ENCODE data around the gene PDE4D. TPM values are rescaled to one million over a fixed set of nuclear protein-coding genes. Genes with fewer than 3 reads are reported as not detected.

PDE4D gene
- polyA plus RNA-seq, 1 donor (not counting 4 experiments of a cell fraction or from before 2014, with no cell fraction given): 3.6 TPM

DNA sequence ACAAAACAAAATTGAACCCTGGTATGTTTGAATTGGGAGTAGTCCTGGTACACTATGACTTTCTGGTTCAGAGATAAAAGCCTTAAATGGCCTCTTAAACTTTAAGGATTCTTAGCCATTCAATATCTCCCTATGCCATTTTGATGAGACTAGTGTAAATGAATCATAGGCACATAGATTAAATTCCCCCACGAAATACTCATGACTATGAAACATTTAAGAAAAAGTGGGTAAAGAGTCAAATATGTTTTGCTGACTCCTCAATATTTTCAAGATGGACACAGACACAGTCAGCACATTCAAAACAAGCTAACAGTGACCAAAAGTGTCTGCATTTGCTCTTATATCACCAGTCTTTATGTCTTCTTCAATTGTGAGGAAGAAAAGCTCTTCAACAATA, 278.3 kb downstream of the PDE4D start:
- Histone ChIP-seq H3K9ac (ENCODE audit: control insufficient read depth, extremely low read depth, insufficient read depth, low read length) (no peak overlapping the region), H3K27me3 (ENCODE audit: control insufficient read depth, extremely low read depth, insufficient read depth, low read length) (no peaks in the 10 kb centered on the region), H3K9me1 (ENCODE audit: control insufficient read depth, extremely low read depth, insufficient read depth, low read length) (no peaks in the 10 kb centered on the region), H3K9me3 (ENCODE audit: control insufficient read depth, low read depth, low read length) (no peaks in the 10 kb centered on the region), H2AFZ (ENCODE audit: control insufficient read depth, low read length) (no peak overlapping the region), H3K4me2 (ENCODE audit: control insufficient read depth, extremely low read depth, insufficient read depth, low read depth, low read length) (no peak overlapping the region), H3K4me1 (ENCODE audit: control insufficient read depth, extremely low read depth, insufficient read depth, low read length) (no peaks in the 10 kb centered on the region), H3K79me2 (ENCODE audit: control insufficient read depth, insufficient read depth, low read length) (no peaks in the 10 kb centered on the region), H3K4me3 (ENCODE audit: control insufficient read depth in 2 of 3, extremely low read depth in 1 of 3, insufficient read depth in 2 of 3, low read depth in 1 of 3, low read length in 3 of 3) (no peak overlapping the region), H3K36me3 (ENCODE audit: control insufficient read depth in 2 of 2, extremely low read depth in 1 of 2, insufficient read depth in 2 of 2, low read length in 2 of 2) (no peaks in the 10 kb centered on the region), H4K20me1 (ENCODE audit: control insufficient read depth, extremely low read depth, insufficient read depth, low read length) (no peaks in the 10 kb centered on the region), H3K27ac (ENCODE audit: control insufficient read depth, insufficient read depth, low read length) (no peak overlapping the region)
- FAIRE-seq: peak; percentile 49
- dilution Hi-C loops (cut with MboI; ENCODE audit: extremely low pct_ligation_motif_present, low sequenced_read_pairs): no loop called here
- TF ChIP-seq, protein P1, sequence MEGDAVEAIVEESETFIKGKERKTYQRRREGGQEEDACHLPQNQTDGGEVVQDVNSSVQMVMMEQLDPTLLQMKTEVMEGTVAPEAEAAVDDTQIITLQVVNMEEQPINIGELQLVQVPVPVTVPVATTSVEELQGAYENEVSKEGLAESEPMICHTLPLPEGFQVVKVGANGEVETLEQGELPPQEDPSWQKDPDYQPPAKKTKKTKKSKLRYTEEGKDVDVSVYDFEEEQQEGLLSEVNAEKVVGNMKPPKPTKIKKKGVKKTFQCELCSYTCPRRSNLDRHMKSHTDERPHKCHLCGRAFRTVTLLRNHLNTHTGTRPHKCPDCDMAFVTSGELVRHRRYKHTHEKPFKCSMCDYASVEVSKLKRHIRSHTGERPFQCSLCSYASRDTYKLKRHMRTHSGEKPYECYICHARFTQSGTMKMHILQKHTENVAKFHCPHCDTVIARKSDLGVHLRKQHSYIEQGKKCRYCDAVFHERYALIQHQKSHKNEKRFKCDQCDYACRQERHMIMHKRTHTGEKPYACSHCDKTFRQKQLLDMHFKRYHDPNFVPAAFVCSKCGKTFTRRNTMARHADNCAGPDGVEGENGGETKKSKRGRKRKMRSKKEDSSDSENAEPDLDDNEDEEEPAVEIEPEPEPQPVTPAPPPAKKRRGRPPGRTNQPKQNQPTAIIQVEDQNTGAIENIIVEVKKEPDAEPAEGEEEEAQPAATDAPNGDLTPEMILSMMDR (optimal IDR thresholded peaks at IDR 0.05 in 1 of 3, IDR thresholded peaks at IDR 0.05 in 1 of 3, conservative IDR thresholded peaks at IDR 0.05 in 1 of 3; ENCODE audit: extremely low read depth in 1 of 3, insufficient read depth in 2 of 3, low read length in 3 of 3): no peak
- TF ChIP-seq EZH2 (IDR thresholded peaks at IDR 0.05; ENCODE audit: low read length): no peak
- no peak for DNase-seq (ENCODE audit: low read depth, low spot score)

DNA sequence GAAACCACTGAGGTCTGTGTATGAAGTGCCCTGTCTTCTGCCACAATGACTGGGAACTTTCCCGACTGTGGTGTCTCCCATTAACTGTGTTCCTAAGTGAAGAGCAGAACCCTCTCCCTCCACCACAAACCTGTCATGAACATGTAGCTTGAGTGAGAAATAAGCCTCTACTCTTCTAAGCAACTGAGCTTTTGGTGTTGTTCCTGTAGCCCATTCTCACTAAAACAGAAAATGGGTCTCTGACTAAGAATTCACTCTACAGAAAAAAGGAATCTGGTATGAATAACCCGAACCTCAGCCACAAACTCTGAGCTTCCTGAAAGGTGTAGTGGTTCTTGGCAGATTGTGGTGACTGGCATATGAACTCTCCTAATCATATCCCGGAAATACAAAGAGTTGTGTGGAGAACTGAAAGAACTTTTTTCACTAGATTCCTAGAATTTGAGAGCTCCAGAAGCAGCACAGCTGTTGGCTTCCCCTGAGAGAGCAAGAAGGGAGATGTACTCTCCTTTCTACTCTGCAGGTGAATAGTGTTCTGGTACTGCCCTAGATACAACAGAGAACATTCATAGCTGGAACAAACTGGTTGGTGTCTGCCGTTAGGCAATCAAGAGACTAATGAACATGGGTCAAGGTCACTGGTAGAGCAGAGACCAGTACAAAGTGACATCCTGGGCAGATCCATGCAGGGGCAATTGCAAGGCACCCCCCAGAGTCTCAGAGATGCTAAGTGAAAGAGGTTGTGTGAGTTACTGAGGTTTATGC, 283.8 kb downstream of the PDE4D start:
- Histone ChIP-seq H2AFZ (ENCODE audit: control insufficient read depth, low read length) (no peak overlapping the region), H3K4me2 (ENCODE audit: control insufficient read depth, extremely low read depth, insufficient read depth, low read depth, low read length) (no peak overlapping the region), H3K9me1 (ENCODE audit: control insufficient read depth, extremely low read depth, insufficient read depth, low read length) (no peaks in the 10 kb centered on the region), H3K27me3 (ENCODE audit: control insufficient read depth, extremely low read depth, insufficient read depth, low read length) (no peaks in the 10 kb centered on the region), H3K9ac (ENCODE audit: control insufficient read depth, extremely low read depth, insufficient read depth, low read length) (no peak overlapping the region), H3K9me3 (ENCODE audit: control insufficient read depth, low read depth, low read length) (no peaks in the 10 kb centered on the region), H4K20me1 (ENCODE audit: control insufficient read depth, extremely low read depth, insufficient read depth, low read length) (no peaks in the 10 kb centered on the region), H3K4me3 (ENCODE audit: control insufficient read depth in 2 of 3, extremely low read depth in 1 of 3, insufficient read depth in 2 of 3, low read depth in 1 of 3, low read length in 3 of 3) (no peak overlapping the region), H3K79me2 (ENCODE audit: control insufficient read depth, insufficient read depth, low read length) (no peaks in the 10 kb centered on the region), H3K27ac (ENCODE audit: control insufficient read depth, insufficient read depth, low read length) (no peak overlapping the region), H3K36me3 (ENCODE audit: control insufficient read depth in 2 of 2, extremely low read depth in 1 of 2, insufficient read depth in 2 of 2, low read length in 2 of 2) (no peaks in the 10 kb centered on the region), H3K4me1 (ENCODE audit: control insufficient read depth, extremely low read depth, insufficient read depth, low read length) (no peaks in the 10 kb centered on the region)
- FAIRE-seq (peak; percentile 23), DNase-seq (ENCODE audit: low read depth, low spot score) (no peak)
- TF ChIP-seq, protein P1 (optimal IDR thresholded peaks at IDR 0.05 in 1 of 3, IDR thresholded peaks at IDR 0.05 in 1 of 3, conservative IDR thresholded peaks at IDR 0.05 in 1 of 3; ENCODE audit: extremely low read depth in 1 of 3, insufficient read depth in 2 of 3, low read length in 3 of 3): no peak
- TF ChIP-seq EZH2 (IDR thresholded peaks at IDR 0.05; ENCODE audit: low read length): no peak
- dilution Hi-C loops (cut with MboI; ENCODE audit: extremely low pct_ligation_motif_present, low sequenced_read_pairs): no loop called here
